HG03442 (cell line): Measurements from ENCODE around the gene OR10A2.
"Not testable (repeated sequence)": the region's sequence is repeated elsewhere in the genome, so short reads cannot be mapped to it uniquely, and the experiment has no call there.

Experiments
- ATAC-seq: cut with Tn5 transposase; IDR thresholded peaks from one replicate; pipeline ENCODE4 v1.9.1; 2021; ENCODE audit warnings: mild to moderate bottlenecking, moderate library complexity; ENCODE audit not compliant: unreplicated experiment

OR10A2 gene, protein sequence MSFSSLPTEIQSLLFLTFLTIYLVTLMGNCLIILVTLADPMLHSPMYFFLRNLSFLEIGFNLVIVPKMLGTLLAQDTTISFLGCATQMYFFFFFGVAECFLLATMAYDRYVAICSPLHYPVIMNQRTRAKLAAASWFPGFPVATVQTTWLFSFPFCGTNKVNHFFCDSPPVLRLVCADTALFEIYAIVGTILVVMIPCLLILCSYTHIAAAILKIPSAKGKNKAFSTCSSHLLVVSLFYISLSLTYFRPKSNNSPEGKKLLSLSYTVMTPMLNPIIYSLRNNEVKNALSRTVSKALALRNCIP

DNA sequence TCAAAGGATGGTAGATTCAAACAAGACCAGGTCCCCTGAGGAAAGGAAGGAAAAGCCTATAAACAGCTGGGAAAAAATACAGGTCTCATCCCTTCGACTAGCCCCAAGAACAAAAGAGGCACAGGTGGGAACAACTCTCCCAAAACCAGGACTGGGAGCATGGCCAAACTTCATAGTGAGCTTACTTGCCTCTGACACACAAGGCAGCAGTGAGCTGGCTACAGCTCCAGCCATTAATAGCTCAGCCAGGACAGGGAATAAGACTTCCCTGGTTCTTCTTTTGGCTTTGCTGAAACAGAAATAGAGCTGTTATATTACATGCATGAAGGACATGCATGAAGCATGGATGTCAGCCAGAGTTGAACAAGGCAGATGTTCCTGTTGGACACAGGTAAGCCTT is at the start of gene OR10A2:
TSS of gene OR10A2 (plus strand) at position 97 of the 400 bp plus-strand sequence. CDS start 6,698 bp downstream, outside the sequence.
- ATAC-seq: no peak

DNA sequence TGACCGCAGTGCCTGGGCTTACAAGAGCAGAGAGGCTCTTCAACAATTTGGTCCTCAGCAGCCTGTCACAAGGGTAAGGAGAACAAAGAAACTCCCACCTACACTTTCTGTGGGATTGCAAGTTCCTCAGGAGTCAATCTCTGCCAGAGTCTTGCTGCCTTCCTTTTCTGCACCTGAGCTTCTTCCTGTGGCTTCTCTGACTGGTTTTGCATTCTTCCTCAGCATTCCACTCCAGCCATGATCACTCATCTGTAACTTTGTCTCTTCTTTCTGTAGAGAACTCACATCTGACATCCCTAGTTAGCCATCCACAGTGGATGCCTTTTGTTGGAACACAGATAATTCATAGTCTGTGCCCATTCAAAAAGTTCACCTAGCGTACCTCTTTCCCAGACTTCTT is 49.2 kb upstream of the OR10A2 start:
- no peak for ATAC-seq

DNA sequence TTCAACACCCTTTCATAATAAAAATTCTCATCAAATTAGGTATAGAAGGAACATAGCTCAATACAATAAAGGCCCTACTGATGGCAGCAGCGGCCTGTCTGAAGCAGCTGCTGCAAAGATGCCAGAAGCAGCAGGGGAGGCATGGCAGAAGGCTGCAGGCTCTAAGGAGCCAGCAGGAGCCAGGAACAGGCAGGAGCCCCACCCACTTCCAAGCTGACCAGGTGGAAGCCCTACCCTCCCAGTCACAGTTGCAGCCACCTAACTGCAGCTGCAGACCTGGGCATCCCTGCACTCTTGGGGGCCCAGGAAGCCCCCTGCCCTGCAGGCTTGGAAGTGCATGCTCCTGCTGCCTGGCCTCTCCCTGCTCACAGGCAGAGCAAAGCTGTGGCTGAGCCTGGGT is 45.2 kb upstream of the OR10A2 start:
- ATAC-seq: no peak

DNA sequence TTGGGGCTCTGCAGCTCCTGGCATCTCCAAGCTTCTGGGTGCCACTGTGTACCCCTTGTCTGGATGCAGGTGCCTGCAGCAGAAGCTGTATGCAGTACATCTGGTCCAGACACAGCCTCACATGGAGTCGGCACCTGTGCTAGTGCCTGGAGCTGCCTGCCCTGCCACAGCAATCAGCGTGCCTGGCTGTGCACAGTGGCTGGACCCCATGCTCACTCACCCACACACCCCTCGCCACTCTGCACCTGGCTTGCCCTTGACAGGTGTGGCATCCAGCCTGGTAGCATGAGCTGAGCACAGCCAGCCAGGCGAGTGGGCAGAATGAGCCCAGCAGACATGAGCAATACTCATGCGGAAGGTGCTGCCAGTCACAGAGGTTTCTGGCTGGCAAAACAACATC is 43.9 kb upstream of the OR10A2 start:
- no peak for ATAC-seq

DNA sequence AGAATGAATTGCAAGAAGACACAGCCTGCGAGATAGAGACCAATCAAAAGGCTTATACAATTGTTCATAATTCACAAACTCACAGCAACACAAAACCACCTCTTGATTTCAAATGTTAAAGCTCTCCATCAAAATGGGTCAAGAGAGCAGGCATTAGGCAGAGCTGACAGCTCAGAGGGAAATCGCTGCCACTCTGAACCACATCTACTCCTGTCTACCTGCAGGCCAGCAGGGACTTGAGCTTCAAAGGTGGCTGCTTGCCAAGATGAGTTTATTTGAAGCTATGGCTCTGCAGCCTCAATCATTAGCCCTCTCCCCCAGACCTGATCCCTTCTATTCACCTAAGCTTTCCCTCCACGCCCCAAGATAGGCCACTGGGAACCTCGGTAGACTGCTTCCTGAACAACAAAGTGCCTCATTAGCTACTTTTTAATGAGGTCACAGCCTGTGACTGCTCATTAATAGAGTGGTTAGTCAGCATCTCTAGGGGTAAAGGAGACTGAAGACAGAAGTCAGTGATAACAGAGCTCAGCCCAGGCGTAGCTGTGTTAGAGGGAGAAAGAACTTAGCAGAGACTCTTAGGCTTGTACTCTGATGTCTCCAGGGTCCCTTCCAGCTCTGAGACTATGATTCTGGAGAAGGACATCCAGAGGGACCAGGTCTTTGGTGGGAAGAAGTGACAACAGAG is 38.6 kb upstream of the OR10A2 start:
- no peak for ATAC-seq

DNA sequence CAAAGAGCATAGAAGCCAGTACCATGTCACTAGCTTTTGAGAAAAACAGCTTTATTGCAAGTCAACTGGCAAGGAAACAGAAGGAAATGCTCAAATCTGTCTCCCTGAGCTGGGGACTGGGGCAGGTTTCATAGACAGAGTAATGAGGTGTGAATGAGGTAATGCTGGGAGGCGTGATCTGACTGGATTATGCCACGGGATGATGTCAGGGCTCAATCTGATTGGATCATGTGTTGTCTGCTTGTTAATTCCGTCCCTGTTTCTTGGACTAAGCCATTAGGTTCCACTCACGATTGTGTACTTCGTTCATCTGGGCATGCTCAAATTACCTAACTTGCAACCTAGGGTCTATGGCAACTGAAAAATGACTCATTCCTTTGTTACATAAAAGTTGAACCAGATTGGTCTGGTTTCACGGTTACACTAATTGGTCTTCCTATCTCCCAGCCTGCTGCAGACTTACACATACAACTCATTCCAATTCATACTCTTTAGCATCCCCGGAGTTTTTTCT is 37.6 kb upstream of the OR10A2 start:
- ATAC-seq: no peak

DNA sequence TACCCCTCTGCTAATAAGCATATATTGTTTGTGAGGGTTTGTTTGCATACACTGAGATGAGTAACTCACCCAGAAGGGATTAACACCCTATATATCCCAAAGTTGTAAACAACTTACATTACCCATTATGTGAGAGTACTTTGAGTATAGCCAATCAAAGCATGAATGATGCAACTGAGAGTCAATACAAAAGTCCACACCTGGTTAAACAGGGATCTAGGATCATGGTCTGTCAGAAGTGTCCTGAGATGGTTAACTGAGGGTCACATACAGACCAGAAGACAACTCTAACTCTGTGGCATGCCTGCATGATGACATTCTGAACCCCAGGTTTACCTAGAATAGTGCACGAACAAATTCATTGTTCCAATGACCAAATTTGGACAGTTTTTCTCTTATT is 34.8 kb upstream of the OR10A2 start:
- ATAC-seq: no peak

DNA sequence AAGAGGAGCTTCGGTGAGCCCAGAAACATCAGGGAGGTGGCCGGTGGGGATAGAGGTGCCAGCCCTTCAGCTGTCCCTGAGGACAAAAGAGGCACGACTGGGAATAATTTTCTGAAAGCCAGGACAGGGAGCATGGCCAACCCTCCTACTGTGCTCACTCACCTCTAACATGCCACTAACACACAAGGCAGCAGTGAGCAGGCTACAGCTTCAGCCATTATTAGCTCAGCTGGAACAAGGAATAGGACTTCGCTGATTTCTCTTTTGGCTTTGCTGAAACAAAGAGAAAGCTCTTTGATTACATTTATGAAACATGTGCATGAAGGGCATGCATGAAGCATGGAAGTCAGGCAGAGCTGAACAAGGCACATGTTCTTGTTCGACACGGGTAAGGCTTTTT is 29.5 kb upstream of the OR10A2 start:
- ATAC-seq: no peak

DNA sequence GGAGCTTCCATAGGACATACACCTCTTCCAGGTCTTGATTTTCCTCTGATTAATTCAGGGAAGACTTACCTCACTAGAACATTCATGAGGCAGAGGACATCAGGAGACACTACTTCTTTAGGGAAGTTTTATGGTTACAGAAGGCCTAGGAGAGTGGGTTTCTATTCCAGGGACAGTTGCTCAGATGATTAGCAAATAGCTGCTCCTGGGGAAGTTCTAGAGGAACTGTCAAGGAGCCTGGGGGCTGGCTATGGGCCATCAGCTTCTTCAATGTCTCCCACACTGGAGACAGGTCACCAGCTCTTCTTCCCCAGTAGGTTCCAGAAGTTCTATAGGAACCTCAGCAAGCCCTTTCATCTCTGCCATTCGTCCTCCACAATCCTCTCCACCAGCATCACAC is 28.8 kb upstream of the OR10A2 start:
- ATAC-seq: no peak

DNA sequence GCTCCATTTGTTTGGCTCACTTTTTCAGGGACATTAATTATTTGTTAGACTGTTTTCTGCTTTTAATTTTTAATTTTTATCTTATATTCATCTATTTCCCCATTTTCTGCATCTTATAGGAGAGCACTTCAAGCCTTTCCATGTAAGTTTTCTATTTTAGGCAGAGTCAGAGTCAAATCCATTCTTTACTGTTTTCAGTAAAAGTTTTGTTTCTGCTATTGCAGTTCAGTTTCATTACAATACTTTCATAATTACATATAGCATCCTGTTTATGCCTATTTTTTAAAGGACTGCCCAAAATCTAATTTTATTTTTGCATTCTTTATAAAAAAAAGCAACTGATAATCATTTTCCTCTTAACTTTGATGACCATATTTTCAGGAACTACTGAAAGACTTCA is 21.2 kb upstream of the OR10A2 start:
- ATAC-seq: no peak

DNA sequence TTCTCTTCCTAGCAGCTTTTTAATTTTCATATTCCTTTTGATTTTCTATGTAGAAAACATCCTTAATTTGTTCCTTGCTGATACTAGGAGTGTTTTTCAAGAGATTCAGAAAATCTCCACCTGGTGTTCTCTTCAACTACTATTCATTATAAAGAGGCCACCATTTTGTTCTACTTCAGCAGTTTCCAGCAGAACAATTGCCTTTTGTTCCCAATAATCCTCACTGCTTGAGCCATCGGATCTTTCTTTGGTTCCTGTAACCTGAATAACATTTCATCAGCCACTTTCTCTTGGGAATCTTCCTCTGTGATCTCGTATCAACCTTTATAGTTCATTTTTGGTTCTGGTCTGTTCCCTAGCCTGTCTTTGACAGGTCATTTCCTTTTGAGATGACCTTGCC is 19.2 kb upstream of the OR10A2 start:
- ATAC-seq: no peak

DNA sequence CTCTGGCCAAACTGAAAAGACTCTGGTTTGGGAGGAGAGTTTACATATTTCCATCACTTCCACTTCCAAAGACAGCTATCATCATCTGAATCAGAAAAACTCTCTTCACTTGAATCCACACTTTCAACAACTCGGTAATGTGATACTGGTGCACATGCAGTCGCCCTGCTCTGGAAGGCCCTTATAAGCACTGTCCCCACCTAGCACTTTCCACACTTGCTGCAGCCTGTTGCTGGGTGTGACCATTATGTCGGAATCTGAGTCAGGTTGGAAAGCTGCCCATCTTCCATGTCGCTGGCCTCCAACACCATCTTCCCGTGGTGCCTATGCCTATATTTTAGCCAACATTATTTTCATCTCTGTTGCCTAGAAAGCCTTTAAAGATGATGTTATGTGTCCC is 18.5 kb upstream of the OR10A2 start:
- ATAC-seq: no peak

DNA sequence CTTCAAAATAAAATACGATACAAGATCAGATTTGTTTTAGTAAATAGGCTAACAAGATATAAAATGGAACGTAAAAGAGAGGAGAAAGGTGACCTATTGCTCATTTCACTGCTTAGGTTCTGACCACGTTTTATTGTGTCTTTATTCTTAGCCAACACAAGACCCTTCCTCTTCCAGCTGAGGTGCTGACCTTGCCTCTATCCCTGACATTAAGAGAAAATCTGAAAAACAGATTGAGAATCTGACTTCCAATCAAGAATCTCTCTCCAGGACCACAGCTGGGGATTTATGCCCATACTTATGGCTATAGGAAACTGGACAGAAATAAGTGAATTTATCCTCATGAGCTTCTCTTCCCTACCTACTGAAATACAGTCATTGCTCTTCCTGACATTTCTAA is 17.5 kb upstream of the OR10A2 start, which contains the start of gene OR10A5:
TSS of gene OR10A5 (plus strand) at position 301 of the 400 bp plus-strand sequence. CDS start at position 301, 0 bp downstream.
- no peak for ATAC-seq

DNA sequence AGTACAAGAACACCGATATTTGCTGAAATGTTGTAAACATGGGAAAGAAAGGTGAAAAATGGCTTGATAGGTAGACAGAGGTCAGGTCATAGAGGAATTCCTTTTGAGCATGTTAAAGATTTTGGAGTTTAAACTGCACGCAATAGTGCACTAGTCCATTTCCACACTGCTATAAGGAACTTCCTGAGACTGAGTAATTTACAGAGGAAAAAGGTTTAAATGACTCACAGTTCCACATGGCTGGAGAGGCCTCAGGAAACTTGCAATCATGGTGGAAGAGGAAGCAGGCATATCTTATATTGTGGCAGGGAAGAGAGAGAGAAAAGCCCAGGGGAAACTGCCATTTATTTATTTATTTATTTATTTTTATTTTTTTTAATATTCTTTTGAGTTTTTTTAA is 12.3 kb upstream of the OR10A2 start:
- no peak for ATAC-seq

DNA sequence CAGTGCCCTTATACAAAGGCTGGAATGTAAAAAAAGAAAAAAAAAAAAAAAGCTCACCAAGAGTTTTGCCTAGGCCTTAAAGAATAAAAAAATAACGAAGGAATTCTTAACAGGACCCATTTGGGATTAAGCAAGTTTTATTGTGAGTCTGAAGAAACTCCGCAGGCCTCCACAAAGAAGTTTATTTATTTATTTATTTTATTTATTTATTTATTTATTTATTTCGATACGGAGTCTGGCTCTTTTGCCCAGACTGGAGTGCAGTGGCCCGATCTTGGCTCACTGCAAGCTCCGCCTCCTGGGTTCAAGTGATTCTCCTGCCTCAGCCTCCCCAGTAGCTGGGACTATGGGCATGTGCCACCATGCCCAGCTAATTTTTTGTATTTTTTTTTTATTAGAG is 8.1 kb upstream of the OR10A2 start:
- ATAC-seq: not testable (repeated sequence)

DNA sequence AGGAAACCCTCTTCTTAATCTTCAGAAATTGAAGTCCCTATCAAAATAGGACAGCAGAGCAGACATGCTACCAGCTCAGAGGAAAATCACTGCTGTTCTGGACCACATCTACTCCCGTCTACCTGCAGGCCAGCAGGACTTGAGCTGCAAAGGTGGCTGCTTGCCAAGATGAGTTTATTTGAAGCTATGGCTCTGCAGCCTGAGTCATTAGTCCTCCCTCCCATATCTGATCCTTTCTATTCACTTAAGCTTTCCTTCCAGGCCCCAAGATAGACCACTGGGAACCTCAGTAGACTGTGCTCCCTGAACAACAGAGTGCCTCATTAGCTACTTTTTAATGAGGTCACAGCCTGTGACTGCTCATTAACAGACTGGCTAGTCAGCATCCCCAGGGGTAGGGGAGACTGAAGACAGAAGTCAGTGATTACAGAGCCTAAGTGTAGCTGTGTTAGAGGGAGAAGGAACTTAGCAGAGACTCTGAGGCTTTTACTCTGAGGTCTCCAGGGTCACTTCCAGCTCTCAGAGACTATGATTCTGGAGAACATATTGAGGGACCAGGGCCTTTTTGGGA is 6.8 kb upstream of the OR10A2 start:
- ATAC-seq: no peak

DNA sequence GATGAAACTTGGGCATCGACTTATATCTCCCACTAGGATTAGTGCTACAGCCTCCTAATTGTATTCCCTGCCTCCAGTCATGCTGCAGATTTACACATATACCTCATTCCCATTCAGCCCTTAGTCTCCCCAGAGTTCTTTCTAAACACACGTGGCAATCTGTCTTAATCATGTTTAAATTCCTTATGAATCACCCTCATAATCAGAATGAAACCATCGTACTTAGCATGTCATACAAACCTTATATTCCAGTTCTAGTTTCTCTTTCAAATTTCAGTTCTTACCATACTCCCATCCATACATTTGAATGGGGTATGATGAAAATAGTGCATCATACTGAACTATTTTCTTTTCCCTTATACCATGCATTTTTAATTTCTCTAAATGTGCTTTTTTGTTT is 6.0 kb upstream of the OR10A2 start:
- ATAC-seq: peak; percentile 89

DNA sequence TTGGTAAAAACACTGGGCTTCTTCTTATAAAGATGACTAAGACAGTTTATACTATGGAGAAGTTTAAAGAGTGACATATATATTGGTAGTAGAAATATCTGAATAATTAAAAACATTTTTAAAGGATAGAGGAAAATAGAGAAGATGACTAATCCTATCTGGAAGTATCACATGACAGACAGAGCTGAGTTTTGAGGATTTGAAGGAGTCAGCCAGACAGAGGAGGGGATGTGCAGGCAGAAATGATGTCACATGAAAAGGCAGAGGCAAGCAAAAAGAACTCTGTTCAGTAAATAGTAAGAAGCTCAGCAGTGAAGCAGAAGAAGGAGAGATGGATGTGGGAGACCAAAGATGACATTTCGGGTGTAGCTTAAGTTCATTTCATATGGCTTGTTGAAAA is 1.6 kb downstream of the OR10A2 start:
- no peak for ATAC-seq

DNA sequence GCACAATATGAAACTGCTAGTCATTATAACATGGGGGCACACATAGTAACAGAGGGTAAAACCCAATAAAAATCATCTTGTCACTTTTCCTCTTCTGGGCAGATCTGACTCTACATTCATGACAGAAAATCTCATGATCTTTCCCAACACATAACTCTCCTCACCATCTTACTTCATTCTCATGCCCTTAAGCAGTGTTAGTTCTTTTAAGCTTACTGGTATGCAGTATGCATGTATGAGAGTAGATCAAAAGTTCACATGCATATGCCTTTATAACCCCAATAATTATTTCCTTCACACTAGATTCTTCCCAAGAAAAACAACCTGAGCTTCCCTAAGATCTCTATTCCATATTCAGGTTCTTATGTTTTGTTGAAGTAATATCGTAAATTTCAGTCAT is 8.4 kb downstream of the OR10A2 start:
- no peak for ATAC-seq

DNA sequence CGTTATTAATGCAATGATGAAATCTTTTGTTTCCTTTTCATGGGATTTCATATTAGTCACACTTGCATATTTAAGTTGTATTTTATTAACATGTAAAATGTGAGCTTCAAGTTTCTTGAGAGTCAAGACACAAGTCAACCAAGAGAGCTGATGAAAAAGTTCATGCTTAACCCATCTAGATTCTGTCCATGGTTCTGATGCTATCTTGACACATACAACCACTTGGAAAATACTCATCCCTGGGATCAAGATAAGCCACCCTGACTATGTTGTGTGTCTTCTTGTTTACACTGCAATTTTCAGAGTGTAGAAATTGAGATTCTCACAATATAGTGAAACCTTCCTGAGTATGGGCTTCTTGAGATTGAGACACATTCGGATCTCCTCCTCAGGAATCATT is 12.9 kb downstream of the OR10A2 start:
- ATAC-seq: no peak

DNA sequence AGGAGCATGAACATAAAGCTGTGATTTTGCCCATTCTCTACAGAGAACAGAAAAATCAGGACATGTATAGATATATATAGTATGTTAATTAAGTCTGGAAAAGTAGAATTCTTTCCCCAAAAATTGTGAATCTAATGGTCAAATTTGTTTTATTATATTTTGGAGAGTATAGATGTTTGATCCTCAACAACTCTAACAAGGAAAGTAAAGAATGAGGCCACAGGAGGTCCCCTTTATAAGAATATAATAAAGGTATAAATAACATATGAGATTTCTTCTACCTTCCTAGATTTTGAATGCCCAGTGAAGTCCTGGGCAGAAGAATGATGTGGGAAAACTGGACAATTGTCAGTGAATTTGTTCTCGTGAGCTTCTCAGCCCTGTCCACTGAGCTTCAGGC is 13.5 kb downstream of the OR10A2 start, which contains the start of gene OR10A4:
TSS of gene OR10A4 (plus strand) at position 301 of the 400 bp plus-strand sequence. CDS start at position 324, 23 bp downstream.
- ATAC-seq: no peak

DNA sequence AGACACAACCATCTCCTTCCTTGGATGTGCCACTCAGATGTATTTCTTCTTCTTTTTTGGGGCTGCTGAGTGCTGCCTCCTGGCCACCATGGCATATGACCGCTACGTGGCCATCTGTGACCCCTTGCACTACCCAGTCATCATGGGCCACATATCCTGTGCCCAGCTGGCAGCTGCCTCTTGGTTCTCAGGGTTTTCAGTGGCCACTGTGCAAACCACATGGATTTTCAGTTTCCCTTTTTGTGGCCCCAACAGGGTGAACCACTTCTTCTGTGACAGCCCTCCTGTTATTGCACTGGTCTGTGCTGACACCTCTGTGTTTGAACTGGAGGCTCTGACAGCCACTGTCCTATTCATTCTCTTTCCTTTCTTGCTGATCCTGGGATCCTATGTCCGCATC is 14.1 kb downstream of the OR10A2 start:
- no peak for ATAC-seq
